B cell (primary cell): ENCODE measurements around the gene BMP6. TPM values are rescaled to one million over a fixed set of nuclear protein-coding genes. Genes with fewer than 3 reads are reported as not detected.

Experiments
- ATAC-seq: fragments of 200-7000 bp; cut with Tn5 transposase; one replicate; pipeline ENCODE4 v1.10.0; 2021; ENCODE audit warnings: low read depth, mild to moderate bottlenecking, moderate number of reproducible peaks, moderate library complexity
- CTCF ChIA-PET: fragments of 350-600 bp; sonication (Branson Sonifier 250); formaldehyde crosslinking; loops from one replicate; lab custom pipeline; 2021; ENCODE audit warnings: antibody characterized with exemption, inconsistent platforms; lab: Charles Lee
- POLR2A ChIA-PET: fragments of 350-600 bp; sonication (Branson Sonifier 250); formaldehyde crosslinking; loops from one replicate; lab custom pipeline; 2021; ENCODE audit warnings: antibody characterized with exemption; lab: Charles Lee
- DNase-seq: peaks from one replicate; pipeline ENCODE4 v3.0.0; 2013
- H2AFZ ChIP-seq: 2 replicates; pipeline ENCODE4 v1.6.1; 2012; ENCODE audit warnings: mild to moderate bottlenecking, low read depth, low read length; ENCODE audit not compliant: insufficient read depth, poor library complexity, severe bottlenecking
- H3K27ac ChIP-seq, 2 donors: 1 replicate in 1 of 2; 2 replicates in 1 of 2; pipeline ENCODE4 v1.5.1; 2012 to 2013; ENCODE audit warnings: low read length in 2 of 2, mild to moderate bottlenecking in 2 of 2, moderate library complexity in 1 of 2
- H3K27me3 ChIP-seq, 4 experiments: fragments of 200-600 bp in 1 of 4; sonication (generic) in 1 of 4; replicated peaks in 1 of 4; 1 replicate in 2 of 4; 2 replicates in 2 of 4; pipeline versions ENCODE4 v1.6.1 to v1.7.0; 2013 to 2016; ENCODE audit warnings: low read length in 3 of 4, mild to moderate bottlenecking in 2 of 4, mixed read lengths in 1 of 4, moderate library complexity in 1 of 4; ENCODE audit not compliant: insufficient read depth in 4 of 4, control insufficient read depth in 3 of 4; ENCODE audit errors: control extremely low read depth in 1 of 4
- H3K36me3 ChIP-seq, 2 experiments: replicated peaks in 1 of 2; 1 replicate in 1 of 2; 2 replicates in 1 of 2; pipeline versions ENCODE4 v1.6.1 to v1.7.1; 2013; ENCODE audit warnings: low read length in 1 of 2; ENCODE audit not compliant: insufficient read depth in 2 of 2, control insufficient read depth in 1 of 2; ENCODE audit errors: control extremely low read depth in 1 of 2, extremely low read depth in 1 of 2
- H3K4me1 ChIP-seq, 2 donors: fragments of 200-600 bp in 1 of 2; sonication (generic) in 1 of 2; 1 replicate in 1 of 2; 2 replicates in 1 of 2; pipeline versions ENCODE4 v1.5.1 to v1.6.1; 2013 to 2017; ENCODE audit warnings: low read length in 2 of 2; ENCODE audit not compliant: control insufficient read depth in 2 of 2, insufficient read depth in 2 of 2
- H3K4me2 ChIP-seq: replicated peaks from 2 replicates; pipeline ENCODE3; 2012; ENCODE audit warnings: mild to moderate bottlenecking, low read depth, low read length; ENCODE audit not compliant: poor library complexity, severe bottlenecking
- H3K4me3 ChIP-seq, 5 experiments: fragments of 200-600 bp in 1 of 5; sonication (generic) in 1 of 5; 1 replicate in 3 of 5; 2 replicates in 2 of 5; pipeline versions ENCODE4 v1.5.1 to v1.7.0; 2011 to 2016; ENCODE audit warnings: low read length in 4 of 5, mild to moderate bottlenecking in 4 of 5, low read depth in 2 of 5, control low read depth in 1 of 5, moderate library complexity in 1 of 5; ENCODE audit not compliant: insufficient read depth in 1 of 5; ENCODE audit errors: control extremely low read depth in 1 of 5, extremely low read depth in 1 of 5
- H3K79me2 ChIP-seq: fragments of 200-600 bp; sonication (generic); one replicate; pipeline ENCODE4 v1.6.0; 2016; ENCODE audit warnings: low read length; ENCODE audit not compliant: control insufficient read depth, insufficient read depth
- H3K9ac ChIP-seq: fragments of 200-600 bp; sonication (generic); 2 replicates; pipeline ENCODE4 v1.6.1; 2017; ENCODE audit warnings: mild to moderate bottlenecking, low read length, moderate library complexity
- H3K9me3 ChIP-seq, 3 donors: one replicate each; pipeline versions ENCODE4 v1.6.1 to v1.7.1; 2013; ENCODE audit warnings: low read length in 2 of 3; ENCODE audit not compliant: control insufficient read depth in 2 of 3, insufficient read depth in 1 of 3; ENCODE audit errors: control extremely low read depth in 1 of 3
- H4K20me1 ChIP-seq: 2 replicates; pipeline ENCODE4 v1.6.0; 2012; ENCODE audit warnings: mild to moderate bottlenecking, low read length; ENCODE audit not compliant: insufficient read depth, control insufficient read depth, poor library complexity, severe bottlenecking
- H3K27ac Mint-ChIP-seq: one replicate; pipeline ENCODE4 v1.8.0; 2021; ENCODE audit warnings: mixed read lengths
- H3K27me3 Mint-ChIP-seq: one replicate; pipeline ENCODE4 v1.8.0; 2021; ENCODE audit warnings: mixed read lengths
- H3K4me1 Mint-ChIP-seq: one replicate; pipeline ENCODE4 v1.8.0; 2021; ENCODE audit warnings: mixed read lengths
- H3K4me3 Mint-ChIP-seq: one replicate; pipeline ENCODE4 v1.8.0; 2021; ENCODE audit warnings: mixed read lengths
- H3K9me3 Mint-ChIP-seq: one replicate; pipeline ENCODE4 v1.8.0; 2022; ENCODE audit warnings: mixed read lengths; ENCODE audit not compliant: insufficient read depth
- CTCF ChIP-seq: fragments of 200-600 bp; IDR thresholded peaks from one replicate; pipeline ENCODE4 v1.8.0; 2022; ENCODE audit warnings: antibody characterized with exemption, mild to moderate bottlenecking
- EZH2 ChIP-seq: IDR thresholded peaks from 2 replicates; pipeline ENCODE4 v1.6.1; 2012; ENCODE audit warnings: borderline replicate concordance, low read depth, mild to moderate bottlenecking, moderate library complexity, low read length; ENCODE audit not compliant: insufficient read depth, poor library complexity, severe bottlenecking
- WGBS: methylation state at CpG from one replicate; pipeline ENCODE4 v1.1.5; 2013; ENCODE audit warnings: missing lambda C conversion rate; ENCODE audit not compliant: insufficient coverage; 5-methylcytosine and 5-hydroxymethylcytosine counted together
- intact Hi-C: fragments of 100-400 bp; cut with micrococcal nuclease; formaldehyde crosslinking; loops from one replicate; pipeline ENCODE4 v1.10.0; 2022
- polyA plus RNA-seq: library from polyadenylated mRNA; depleted of rRNA; stranded (reverse); fragments of >200 nt; gene quantifications from 2 replicates; pipeline ENCODE4 v1.2.3, GENCODE V29; 2012
- total RNA-seq, 2 donors: library from RNA; stranded (reverse); fragments of 120-200 nt in 1 of 2; gene quantifications; 1 replicate in 1 of 2; 2 replicates in 1 of 2; pipeline versions ENCODE4 v1.2.3 to v1.2.4, GENCODE V29; 2013 to 2022

Gene BMP6
- total and polyA plus RNA-seq, 2 donors (not counting 1 experiment from before 2014, with no cell fraction given): 0.43 to 2.9 TPM

DNA sequence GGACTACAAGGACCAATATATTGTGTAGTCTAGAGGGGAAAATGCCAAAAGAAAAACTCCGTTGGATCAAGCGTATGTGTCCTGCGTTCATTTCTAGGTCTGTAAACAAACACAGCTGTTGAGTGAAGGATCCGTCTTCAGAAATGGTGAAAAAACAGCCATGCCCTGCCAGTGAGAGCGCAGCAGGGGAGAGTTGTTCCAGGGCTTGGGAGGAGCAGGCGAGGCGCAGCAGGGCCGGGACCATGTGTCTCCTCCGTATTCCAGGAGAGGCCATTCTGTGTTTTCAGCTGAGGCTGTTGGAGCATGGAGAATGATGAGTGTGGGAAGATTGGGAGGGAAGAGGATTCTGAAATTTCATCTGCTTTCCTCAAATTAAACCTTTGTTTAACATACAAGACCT lies 38.0 kb downstream of the BMP6 start:
- ChIA-PET CTCF (no interaction called here), POLR2A (no interaction called here)
- no peaks in the 10 kb centered on the region for H3K4me1 ChIP-seq
- Mint-ChIP-seq H3K9me3 (no peaks in the 10 kb centered on the region), H3K4me3 (no peak overlapping the region), H3K4me1 (no peaks in the 10 kb centered on the region), H3K27ac (no peak overlapping the region), H3K27me3 (peaks cover 21% of the 10 kb centered on the region)
- WGBS: 84% methylated on average over 9 of the region's 9 CpGs
- H3K9me3 ChIP-seq: no peaks in the 10 kb centered on the region
- H4K20me1 ChIP-seq: no peaks in the 10 kb centered on the region
- no peak for ATAC-seq
- no peak overlapping the region for H3K4me2 ChIP-seq
- H3K9ac ChIP-seq: no peak overlapping the region
- TF ChIP-seq CTCF (no peak), EZH2 (no peak)
- H3K27ac ChIP-seq: no peak overlapping the region
- no peaks in the 10 kb centered on the region for H3K27me3 ChIP-seq
- no peak overlapping the region for H3K4me3 ChIP-seq
- H2AFZ ChIP-seq: no peak overlapping the region
- DNase-seq: no peak
- intact Hi-C loops: no loop called here
- no peaks in the 10 kb centered on the region for H3K79me2 ChIP-seq
- H3K36me3 ChIP-seq: no peaks in the 10 kb centered on the region

DNA sequence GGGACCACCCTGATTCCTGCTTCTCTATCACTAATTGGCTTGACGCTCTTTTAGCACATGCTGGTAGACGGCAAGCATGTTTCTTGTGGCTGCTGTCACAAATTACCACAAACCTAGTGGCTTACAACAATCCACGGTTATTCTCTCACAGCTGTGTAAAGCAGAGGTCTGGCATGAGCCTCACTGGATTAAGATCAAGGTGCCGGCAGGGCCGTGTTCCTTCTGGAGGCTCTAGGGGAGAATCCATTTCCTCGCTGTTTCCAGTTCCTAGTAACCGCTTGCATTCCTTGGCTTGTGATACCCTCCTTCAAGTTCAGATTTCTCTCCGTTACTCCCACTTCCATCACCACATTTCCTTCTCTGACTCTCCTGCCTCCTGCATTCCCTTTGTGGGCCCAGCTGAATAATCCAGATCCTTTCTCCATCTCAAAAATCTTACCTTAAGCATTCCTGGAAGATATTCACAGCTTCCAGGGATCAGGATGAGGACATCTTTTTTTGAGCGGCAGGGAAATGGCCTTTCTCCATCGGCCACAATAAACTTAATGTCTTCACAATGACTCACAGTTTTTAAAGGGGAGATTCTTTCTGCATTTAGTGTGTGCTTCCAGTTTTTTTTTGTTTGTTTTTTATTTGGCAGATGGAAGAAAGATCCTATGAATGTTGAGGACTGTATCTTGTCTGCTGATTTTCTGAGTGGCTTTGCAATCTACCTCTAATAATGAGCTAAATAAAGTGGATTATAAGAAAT lies 39.9 kb downstream of the BMP6 start:
- intact Hi-C loops: no loop called here
- ChIA-PET CTCF (no interaction called here), POLR2A (no interaction called here)
- peaks cover 17% of the 10 kb centered on the region for H3K27me3 Mint-ChIP-seq
- no peaks in the 10 kb centered on the region for H3K36me3 ChIP-seq
- H3K9me3 Mint-ChIP-seq: no peaks in the 10 kb centered on the region
- H3K4me1 ChIP-seq: no peaks in the 10 kb centered on the region
- DNase-seq (no peak), ATAC-seq (no peak)
- no peak overlapping the region for H3K4me3 ChIP-seq
- H3K27me3 ChIP-seq: peaks cover 0 to 2% (median 0%) of the 10 kb centered on the region in 4 experiments
- H3K4me1 Mint-ChIP-seq: no peaks in the 10 kb centered on the region
- H3K27ac Mint-ChIP-seq: no peak overlapping the region
- H2AFZ ChIP-seq: no peak overlapping the region
- H3K4me2 ChIP-seq: no peak overlapping the region
- H4K20me1 ChIP-seq: no peaks in the 10 kb centered on the region
- WGBS: 93% methylated on average over 8 of the region's 10 CpGs
- no peaks in the 10 kb centered on the region for H3K79me2 ChIP-seq
- H3K27ac ChIP-seq: no peak overlapping the region
- H3K9me3 ChIP-seq: no peaks in the 10 kb centered on the region
- H3K4me3 Mint-ChIP-seq: no peak overlapping the region
- TF ChIP-seq EZH2 (no peak), CTCF (no peak)
- no peak overlapping the region for H3K9ac ChIP-seq
